ENCODE data around the gene DEFB124.

The DEFB124 gene, protein sequence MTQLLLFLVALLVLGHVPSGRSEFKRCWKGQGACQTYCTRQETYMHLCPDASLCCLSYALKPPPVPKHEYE
- 0 to 0.92 (median 0.26) reads per million in 18 experiments for total RNA-seq

GRCh38 chr20:31474758-31475427, at the start of gene DEFB124, which contains the start of gene REM1:
TSS of gene DEFB124 (minus strand) at chr20:31475127. CDS start at chr20:31473013, 2,114 bp downstream.
TSS of gene REM1 (plus strand) at chr20:31475288. CDS start at chr20:31476446, 1,158 bp downstream.
- no peak for DNase-seq

DNA sequence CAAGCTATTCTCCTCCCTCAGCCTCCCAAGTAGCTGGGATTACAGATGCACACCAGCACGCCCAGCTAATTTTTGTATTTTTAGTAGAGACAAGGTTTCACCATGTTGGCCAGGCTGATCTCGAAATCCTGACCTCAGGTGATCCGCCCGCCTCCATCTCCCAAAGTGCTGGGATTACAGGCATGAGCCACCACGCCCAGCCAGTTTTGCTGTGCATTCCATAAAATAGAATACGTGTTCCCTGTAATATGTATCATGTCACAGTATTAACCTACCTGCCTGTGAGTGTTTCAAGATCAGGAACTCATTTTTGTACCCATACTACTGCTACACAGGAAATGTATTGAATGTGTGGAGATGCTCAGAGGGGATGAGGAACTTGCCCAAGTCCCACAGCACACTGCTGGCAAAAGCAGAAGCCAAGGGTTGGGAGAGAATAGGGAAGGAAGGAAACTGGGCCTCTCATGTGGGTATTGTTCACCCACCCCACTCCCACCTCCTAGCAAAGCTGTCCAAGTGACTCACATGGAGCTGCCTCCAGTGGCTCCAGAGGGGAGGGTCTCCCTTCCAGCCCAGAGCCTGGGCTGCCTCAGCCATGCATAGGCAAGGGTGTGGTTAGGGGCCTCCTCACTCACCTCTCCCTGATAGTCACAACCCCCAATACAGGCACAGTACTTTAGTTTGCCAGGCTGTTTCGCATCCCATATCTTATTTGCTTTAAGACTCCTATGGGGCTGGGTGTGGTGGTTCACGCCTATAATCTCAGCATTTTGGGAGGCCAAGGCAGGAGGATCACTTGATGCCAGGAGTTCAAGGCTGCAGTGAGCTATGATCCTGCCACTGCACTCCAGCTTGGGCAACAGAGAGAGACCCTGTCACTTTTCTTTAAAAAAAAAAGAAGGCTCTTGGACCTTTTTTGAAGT, 48.7 kb upstream of the DEFB124 start:
- peak; percentile 94 to 95 for DNase-seq

GRCh38 chr20:31522731-31523130, 47.8 kb upstream of the DEFB124 start:
- peak; percentile 62 to 70 for DNase-seq

- DNase-seq = peak; percentile 80 to 90
These were observed 46.3 kb upstream of the DEFB124 start for GRCh38 chr20:31521267-31521666.

- DNase-seq = peak; percentile 64 to 79
These were observed 42.4 kb upstream of the DEFB124 start for GRCh38 chr20:31517373-31517772.

- no peak for DNase-seq
These were observed 41.7 kb upstream of the DEFB124 start for GRCh38 chr20:31516651-31517050.

GRCh38 chr20:31516166-31516565, 41.2 kb upstream of the DEFB124 start:
- DNase-seq = no peak

DNA sequence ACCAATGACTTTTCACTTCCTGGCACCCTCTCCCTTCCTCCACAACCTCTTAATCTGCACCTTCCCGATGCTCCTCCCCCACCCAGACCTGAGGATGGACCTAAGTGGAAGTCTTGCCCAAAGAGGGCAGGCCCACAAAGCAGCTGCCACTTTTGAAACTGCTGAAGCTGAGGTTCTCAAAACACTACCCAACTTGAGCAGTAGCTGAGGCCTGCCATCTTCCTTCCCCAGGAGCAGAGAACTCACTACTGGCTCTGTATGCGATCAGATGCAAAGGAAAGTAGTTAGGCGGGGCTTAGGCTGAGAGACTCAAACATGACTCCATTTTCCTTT, 40.8 kb upstream of the DEFB124 start:
- DNase-seq = peak; percentile 41 to 58

- no peak for DNase-seq
These were observed 40.3 kb upstream of the DEFB124 start for GRCh38 chr20:31515072-31515774.

DNA sequence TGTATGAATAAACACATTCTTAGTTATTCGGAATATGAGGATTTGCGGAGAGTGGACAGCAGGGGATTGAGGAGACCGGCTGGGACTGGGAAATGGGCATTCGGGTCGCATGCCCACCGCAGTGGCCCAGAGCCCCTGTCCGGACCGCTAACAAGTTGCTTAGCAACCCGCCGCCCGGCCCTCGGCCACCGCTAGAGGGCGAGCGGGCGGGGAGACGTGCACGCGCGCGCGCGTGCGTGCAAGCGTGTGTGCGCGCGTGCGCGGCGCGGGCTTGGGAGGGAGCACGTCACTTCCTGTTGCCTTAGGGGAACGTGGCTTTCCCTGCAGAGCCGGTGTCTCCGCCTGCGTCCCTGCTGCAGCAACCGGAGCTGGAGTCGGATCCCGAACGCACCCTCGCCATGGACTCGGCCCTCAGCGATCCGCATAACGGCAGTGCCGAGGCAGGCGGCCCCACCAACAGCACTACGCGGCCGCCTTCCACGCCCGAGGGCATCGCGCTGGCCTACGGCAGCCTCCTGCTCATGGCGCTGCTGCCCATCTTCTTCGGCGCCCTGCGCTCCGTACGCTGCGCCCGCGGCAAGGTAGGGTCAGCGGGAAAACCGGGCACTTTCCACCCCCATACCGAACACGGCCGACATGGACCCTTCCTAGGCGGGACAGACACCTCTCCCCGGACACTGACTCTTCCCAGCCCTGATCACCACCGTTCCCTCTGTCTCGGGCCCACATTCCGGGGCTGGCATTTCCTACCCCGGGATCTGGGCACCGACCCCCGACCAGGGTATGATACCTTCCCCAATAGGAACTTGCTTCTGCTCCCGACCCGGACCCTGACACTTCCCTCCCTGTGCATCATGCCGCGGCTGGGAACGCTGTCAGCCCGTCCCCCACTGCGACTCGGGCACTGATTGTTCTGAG, 39.5 kb upstream of the DEFB124 start, which contains the start of gene HM13:
HM13 (plus strand) TSS at position 289 of the 918 bp plus-strand sequence; CDS start at position 399, 110 bp downstream.
- peak; percentile 92 to 97 for DNase-seq

DNA sequence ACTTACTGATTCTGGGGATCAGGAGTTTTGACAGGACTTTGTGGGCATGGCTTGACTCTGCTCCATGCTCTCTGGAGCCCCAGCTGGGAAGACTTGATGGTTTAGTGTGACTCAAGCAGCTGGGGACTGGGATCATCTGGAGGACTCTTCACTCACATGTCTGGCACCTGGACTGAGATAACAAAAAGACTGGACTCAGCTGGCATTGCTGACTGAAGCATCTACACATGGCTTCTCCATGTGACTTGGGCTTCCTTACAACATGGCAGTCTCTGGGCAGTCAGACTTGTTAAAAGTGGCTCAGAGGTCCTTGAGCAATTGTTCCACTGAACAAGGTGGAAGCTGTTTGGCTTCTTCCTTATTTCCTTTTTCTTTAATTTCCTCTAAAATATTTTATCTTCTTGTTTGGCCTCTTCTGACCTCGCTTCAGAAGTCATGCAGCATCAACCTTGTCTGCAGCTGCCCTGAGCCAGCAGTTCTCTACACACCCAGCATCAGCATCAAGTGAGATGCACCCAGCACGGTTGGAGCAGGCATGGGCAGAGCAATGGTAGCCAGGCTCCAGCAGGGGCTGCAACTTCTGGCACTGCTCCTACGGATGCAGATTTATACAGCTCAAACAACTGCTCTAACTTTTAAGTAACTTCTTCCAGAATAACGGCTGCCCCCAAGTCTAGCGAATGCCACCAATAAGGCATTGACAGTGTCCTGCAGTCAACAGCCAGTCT, 33.8 kb upstream of the DEFB124 start:
- DNase-seq = no peak

GRCh38 chr20:31505903-31506302, 31.0 kb upstream of the DEFB124 start:
- no peak for DNase-seq

DNA sequence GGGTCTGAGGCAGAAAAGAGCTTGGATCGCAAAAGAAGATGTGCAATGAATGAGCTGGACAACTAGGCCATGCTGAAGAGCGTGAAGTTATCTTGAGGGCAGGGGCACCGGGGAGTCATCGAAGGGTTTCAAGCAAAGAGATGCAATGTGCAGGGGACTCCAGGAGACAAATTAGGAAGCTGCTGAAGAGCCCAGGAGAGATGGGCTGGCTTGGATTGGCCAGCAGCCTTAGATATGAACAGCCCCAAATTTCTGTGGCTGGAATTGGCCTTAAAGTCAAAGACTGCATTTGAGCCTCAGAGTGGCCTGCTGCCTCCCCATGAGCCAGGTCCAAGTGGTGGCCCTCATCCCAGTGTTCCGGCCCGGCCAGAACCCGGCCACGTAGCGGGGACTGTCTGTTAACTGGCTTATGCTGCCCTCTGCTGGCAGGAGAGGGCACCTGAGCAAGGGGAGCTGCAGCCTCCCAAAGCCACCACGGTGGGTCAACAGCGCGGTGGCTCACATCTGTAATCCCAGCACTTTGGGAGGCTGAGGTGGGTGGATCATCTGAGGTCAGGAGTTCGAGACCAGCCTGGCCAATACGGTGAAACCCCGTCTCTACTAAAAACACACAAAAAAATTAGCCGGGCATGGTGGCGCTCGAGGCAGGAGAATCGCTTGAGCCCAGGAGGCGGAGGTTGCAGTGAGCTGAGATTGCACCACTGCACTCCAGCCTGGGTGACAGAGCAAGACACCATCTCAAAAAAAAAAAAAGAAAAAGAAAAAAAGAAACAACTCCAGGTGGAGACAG, 28.2 kb upstream of the DEFB124 start:
- DNase-seq = peak; percentile 71 to 80

GRCh38 chr20:31500527-31500926, 25.6 kb upstream of the DEFB124 start:
- no peak for DNase-seq

DNA sequence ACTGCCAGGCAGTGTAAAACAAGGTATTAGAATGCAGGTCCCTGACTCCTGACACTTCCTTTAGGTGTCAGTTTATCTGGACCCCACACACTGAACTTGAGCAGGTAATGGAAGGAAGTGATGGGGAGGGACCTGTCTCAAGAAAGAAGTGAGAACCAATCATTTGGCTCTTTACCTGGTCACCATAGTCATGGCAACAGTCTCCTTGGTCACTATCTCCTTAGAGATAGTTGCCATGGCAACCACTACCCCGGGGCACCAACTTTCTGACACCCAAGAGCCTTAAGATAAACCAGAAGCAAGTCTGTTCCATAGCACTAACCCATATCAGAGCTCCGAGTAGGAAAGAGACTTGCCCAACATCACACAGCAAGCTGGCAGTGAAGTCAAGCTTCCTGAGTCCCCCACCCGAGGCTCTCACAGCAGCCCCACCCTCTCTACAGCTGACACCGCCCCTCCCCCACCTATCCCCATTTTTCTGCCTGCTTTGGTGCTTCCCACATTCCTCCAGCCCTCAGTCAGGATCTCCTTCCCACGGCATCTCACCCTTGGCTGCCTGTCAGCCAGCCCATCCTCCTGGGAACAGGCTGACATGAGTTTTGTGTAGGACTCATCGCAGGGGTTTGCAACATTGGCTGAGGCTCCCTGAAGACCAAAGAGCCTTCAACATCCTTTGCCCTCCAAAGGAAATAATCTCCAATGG, 23.1 kb upstream of the DEFB124 start:
- DNase-seq = no peak

GRCh38 chr20:31496761-31497295, 21.9 kb upstream of the DEFB124 start:
- no peak for DNase-seq

DNA sequence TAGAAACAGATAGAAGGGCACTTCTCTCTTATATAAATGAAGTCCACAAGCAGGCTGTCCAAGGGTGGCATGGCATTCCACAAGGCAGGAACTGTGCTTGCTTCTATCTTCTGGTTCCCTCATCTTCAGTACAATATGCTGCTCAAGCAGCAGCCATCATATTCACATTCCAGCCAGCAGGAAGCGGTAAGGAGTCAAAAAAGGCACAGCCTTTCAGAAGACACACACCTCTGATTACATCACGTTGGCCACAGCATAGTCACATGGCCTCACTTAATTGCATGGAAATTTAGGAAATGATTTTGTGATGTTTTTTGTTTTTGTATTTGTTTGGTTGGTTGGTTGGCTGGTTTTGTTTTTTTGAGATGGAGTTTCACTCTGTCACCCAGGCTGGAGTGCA, 19.2 kb upstream of the DEFB124 start:
- DNase-seq = peak; percentile 26 to 40

GRCh38 chr20:31490752-31491151, 15.8 kb upstream of the DEFB124 start:
- no peak for DNase-seq

DNA sequence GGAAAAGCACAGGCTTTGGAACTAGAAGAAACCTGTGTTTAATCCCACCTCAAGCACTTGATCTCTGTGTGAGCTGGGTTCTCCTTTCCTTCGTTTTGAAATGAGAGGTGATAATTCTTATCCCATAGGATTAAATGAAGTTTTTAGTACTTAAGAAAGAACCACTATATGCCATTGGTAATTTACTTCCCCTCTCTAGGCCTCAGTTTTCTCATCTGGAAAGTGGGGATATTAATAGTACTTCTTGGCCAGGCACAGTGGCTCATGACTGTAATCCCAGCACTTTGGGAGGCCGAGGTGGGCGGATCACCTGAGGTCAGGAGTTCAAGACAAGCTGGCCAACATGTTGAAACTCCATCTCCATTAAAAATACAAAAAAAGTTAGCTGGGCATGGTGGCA, 14.2 kb upstream of the DEFB124 start:
- no peak for DNase-seq
